Activated CD4-positive, alpha-beta T cell treated with anti-CD3 and anti-CD28 coated beads, Interleukin-2, amount 50 U/mL, for 48 hours (primary cell): ENCODE data around the gene ATF4.
"Not testable (repeated sequence)": the region's sequence is repeated elsewhere in the genome, so short reads cannot be mapped to it uniquely, and the experiment has no call there.

Experiments used
- DNase-seq, 2 experiments: peaks; one replicate each; pipeline ENCODE4 v3.0.0-alpha.2; 2020

Gene ATF4

GRCh38 chr22:39514373-39514973 lies 5.9 kb upstream of the ATF4 start:
- DNase-seq: peak; percentile 68 to 71

DNA sequence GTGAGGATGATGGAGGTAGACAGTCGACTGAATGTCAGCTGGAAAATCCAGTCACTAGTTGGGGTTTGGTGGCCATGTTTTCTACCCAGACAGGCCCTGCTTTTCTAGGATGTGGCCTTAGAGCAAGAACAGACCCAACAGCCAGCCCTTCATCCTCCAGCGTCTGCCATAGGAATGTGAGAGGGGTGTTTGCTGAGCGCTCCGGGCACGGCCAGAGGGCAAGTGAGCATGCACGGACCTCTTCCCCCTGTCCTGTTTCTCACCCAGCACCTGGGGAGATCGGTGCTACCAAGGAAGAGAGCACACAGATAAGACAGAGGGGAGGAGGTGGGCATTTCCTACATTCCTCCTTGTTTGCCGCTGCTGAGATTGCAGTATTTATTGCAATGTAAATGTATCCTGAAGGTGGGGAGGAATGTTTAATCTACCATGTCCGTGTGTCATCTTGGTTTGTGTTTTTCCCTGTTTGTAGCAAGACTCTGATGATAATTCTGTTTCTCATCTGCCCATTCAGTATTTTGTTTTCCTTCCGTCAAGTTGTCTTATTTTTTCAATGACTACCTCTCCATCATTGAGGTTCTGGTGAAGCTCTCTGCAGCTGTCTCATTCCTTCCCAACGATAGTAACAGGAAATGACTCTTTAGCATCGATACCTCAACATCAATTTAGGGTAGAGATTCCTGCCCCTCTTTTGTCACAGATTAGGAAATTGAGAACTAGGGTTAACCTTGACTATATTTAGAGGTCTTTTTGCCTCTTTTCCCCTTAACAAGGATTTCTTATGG lies 4.9 kb upstream of the ATF4 start:
- no peak for DNase-seq

DNA sequence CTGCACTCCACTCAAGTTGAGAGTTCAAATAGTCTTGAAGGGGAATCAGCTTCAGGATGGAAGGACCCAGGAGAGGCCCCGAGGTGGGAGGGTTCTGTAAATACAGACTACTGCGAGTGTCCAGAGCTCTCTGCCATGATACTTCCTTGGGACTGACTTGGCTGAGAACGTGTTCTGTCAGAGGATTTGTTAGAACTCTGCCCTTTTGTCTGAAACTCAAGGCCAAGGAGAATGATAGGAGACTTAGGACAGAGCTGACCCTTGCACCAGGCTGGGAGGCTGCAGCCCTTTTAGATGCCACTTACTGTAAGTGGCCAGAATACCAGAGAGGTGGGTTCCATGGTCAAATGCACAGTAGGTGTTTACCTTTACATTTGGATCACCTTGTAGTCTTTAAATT lies 2.9 kb upstream of the ATF4 start:
- DNase-seq: no peak

DNA sequence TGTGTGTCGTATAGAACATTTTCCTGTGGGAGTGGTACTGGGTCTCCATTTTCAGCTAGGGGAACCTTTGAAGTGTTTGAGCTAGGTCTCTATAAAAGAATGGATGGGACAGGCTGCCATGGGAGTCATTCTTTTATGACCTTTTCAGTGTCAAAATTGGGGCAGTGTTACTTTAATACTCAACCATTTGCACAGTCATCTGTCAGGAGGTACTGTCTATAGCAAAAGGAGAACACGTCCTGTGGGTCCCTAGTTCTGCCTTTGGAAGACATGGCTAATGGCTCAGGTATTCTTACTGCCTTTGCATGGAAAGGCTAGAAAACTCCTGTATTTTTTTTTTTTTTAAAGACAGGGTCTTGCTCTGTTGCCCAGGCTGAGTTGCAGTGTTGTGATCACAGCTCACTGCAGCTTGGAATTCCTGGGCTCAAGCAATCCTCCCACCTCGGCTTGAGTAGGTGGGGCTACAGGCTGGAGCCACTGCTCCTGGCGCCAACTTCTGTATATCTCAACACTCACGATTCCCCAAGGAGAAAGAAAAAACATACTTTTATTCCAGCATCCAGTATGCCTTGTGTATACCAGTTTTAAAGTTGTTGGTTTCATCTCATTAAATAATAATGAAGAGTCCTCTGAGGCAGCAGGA lies 2.1 kb upstream of the ATF4 start:
- no peak for DNase-seq

GRCh38 chr22:39518996-39519680 lies 1.2 kb upstream of the ATF4 start:
- peak; percentile 49 to 54 for DNase-seq

DNA sequence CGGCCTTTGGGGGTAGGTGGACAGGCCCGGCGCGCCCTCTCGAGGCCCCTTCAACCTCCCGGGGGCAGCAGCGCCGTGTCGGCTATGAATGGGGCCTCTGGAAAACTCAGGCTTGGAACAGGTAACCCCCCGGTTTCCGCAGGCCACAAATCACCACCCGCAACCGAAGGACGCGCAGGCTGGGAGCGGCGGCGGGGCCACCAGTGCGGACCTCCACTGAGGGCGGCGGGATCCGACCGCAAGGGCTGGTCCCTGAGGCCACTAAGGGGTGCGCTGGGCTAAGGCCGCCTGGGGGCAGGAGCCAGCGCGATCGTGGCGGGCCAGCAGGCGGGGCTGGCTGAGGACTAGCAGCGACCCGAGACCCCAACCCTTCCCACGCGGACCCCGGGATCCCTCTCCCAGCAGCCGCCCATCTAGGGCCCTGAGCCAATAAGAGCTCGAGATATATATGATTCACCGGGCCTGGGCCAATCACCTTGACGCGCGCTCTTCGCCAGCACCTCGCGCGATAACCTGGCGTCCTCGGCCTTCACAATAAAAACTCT lies 609 bp upstream of the ATF4 start:
- peak; percentile 95 to 97 for DNase-seq

GRCh38 chr22:39521106-39521885 lies 934 bp downstream of the ATF4 start:
- DNase-seq: peak; percentile 12 to 29

- DNase-seq: not testable (repeated sequence)
These were observed 1.7 kb downstream of the ATF4 start for GRCh38 chr22:39522091-39522490.

DNA sequence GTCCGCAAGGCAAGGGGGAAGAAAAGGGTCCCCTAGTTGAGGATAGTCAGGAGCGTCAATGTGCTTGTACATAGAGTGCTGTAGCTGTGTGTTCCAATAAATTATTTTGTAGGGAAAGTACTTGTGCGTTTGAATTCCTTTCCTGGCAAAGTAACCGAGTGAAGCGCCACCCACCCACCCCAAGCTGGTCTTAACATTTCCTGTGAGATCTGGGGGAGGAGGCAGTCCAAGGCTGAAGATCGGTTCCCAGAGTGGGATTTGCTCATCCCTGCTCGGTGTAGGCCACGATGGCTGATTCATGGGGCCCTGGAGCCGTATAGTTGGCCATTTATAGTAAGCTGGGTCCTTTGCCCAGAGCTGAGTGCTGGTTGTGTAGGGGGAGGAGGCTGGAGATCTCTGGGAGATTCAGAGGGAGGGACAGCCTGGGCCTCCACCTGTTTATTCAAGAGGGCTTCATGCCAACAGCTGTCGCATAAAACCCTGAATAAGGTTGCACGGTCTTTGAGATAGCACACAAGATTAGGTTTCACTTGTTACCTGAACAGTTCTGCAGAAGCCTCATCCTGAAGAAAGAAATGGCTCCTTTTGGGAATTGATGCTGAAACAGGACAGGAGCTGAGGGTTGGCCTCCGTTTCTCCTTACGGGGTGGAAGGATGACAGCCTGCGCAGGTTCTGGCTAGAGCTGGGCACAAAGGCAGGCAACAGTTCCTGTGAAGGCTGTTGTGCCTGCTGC lies 2.4 kb downstream of the ATF4 start:
- DNase-seq: peak; percentile 37 to 54

DNA sequence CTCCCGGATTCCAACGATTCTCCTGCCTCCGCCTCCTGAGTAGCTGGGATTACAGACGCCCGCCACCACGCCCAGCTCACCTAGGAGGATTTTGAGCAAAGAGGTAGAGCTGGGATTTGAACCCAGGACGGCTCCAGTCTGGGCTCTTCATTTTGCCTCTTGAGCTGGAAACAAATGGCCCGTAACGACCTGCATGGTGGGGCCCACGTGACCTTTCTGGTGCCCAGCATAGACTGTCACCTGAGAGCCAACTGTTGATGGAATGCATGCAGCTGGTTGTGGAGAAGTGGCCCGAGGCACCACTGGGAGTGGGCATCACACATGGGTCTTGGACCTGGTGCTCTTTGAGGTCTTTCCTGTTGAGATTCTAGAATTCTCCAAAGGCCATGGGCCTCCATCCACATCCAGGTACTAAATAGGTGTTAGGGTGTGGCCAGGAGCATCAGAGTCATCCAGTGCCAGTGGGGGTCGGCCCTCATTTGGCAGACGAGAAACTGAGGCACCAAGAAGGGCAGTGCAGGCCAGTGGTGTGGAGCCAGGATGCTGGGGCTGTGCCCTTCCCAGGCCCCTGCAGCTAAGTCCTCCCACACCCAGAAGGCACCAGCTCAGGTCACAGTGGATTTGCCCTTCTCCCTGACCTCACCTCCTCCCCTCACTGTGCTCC lies 3.9 kb downstream of the ATF4 start:
- DNase-seq: peak in 1 of 2 experiments; percentile 10

- DNase-seq: no peak
These were observed 4.6 kb downstream of the ATF4 start for GRCh38 chr22:39524753-39525657.

DNA sequence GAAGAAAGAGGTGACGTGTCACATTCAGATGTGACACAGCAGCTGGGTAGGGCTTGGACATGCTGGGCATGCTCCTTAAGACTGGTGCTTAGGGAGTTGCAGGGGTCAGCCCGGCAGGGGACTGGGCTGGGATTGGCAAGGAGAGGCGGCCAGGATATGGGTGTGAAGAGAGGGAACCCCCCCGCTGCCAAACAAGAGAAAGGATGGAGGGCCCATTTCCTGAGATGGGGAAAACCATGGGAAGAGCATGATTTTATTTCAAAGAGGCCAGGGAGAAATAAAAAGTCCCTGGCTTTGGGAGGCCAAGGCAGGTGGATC lies 5.3 kb downstream of the ATF4 start:
- peak in 1 of 2 experiments; percentile 10 for DNase-seq

GRCh38 chr22:39526736-39527171 lies 6.4 kb downstream of the ATF4 start:
- DNase-seq: peak; percentile 23 to 44

GRCh38 chr22:39527481-39527961 lies 7.2 kb downstream of the ATF4 start:
- DNase-seq: no peak

- DNase-seq: no peak
These were observed 7.8 kb downstream of the ATF4 start for GRCh38 chr22:39528080-39528661.

DNA sequence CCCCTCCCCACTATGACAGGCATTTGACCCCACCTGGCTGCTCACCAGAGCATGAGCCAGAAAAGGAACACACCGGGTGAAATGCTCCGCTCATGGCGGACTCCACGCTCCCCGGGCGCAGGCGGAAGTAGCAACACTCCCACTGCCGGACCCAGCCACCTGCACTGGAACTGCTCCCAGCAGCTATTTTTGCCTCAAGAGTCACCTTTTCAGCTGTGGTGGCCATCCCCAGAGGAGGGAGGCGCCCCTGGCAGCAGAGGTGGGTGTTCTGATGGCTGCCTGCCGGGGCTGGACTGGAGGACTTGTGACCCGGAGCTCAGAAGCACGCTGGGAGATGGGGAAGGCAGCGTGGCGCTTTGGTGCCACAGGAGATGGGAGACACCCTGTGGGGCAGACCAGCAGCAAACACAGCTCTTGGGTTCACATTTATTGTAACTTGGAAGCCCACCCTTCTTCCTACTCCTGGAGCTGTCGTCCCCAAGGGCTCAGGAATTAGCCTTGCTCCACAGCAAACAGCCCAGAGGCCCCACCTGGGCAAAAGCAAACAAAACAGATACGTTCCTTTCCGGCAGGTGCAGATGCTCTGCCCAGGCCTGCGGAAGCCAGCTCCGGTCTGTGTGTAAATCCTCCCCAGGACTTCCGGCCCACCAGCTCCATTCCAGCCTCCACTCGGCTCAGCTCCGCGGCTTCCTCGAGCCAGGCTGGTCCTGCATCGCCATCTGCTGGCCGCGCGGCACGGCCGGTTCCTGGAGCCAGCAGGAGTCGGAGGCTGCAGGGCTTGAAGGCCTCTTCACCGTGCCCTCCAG lies 8.5 kb downstream of the ATF4 start:
- DNase-seq: peak; percentile 91 to 93

GRCh38 chr22:39529487-39529851 lies 9.1 kb downstream of the ATF4 start:
- DNase-seq: no peak

- no peak for DNase-seq
These were observed 9.8 kb downstream of the ATF4 start for GRCh38 chr22:39530116-39530515.
